Esophagus muscularis mucosa (tissue), 4 donors: Measurements from ENCODE around the gene SLC29A1.

ENCODE experiments used
- EP300 ChIP-seq: sonication (generic); formaldehyde crosslinking; IDR thresholded peaks from one replicate; pipeline ENCODE4 v1.6.1; 2017; ENCODE audit warnings: antibody characterized with exemption
- POLR2A ChIP-seq: fragments of 450-650 bp; IDR thresholded peaks from one replicate; pipeline ENCODE4 v1.6.1; 2017; ENCODE audit warnings: antibody characterized with exemption, moderate library complexity, mild to moderate bottlenecking, low read depth
- POLR2AphosphoS5 ChIP-seq, 2 donors: sonication (generic); formaldehyde crosslinking; IDR thresholded peaks; one replicate each; pipeline ENCODE4 v1.6.1; 2017; ENCODE audit warnings: antibody characterized with exemption in 2 of 2
- TF ChIP-seq, protein P1 (sequence below), 3 experiments: fragments of 200-600 bp in 2 of 3; fragments of 450-650 bp in 1 of 3; sonication (generic) in 2 of 3; IDR thresholded peaks; one replicate each; pipeline ENCODE4 v1.5.1; 2017 to 2019; ENCODE audit warnings: antibody characterized with exemption in 3 of 3, mild to moderate bottlenecking in 2 of 3, moderate library complexity in 1 of 3

DNA sequence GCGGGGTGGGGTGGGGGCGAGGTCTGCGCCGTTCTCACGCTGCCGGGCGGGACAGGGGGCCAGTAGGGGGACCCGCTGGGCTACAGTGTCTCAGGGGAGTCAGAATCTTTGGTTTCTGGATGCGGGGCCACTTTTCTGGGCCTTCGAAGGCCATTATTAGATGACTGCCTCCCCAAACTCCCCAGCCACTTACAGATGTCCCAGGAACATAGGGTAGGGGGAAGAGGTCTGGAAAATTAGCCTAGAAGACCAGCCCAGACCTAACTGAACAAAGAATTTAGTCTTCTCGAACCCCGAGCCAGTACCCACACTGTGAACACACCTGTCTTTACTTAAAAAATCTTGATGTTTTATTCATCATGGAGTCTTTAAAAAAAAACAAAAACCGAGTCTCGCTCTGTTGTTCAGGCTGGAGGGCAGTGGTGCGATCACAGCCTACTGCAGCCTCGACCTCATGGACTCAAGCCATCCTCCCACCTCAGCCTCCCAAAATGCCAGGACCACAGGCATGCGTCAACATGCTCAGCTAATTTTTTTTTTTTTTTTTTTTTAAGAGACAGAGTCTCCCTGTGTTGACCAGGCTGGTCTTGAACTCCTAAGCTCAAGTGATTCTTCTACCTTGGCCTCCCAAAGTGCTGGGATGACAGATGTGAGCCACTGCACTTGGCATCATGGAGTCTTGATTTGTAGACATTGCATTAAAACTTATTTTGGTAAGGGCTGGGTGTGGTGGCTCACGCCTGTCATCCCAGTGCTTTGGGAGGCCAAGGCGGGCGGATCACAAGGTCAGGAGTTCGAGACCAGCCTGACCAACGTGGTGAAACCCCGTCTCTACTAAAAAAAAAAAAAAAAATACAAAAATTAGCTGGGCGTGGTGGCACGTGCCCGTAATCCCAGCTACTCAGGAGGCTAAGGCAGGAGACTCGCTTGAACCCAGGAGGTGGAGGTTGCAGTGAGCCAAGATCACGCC is 3.3 kb upstream of the SLC29A1 start:
- TF ChIP-seq, protein P1, sequence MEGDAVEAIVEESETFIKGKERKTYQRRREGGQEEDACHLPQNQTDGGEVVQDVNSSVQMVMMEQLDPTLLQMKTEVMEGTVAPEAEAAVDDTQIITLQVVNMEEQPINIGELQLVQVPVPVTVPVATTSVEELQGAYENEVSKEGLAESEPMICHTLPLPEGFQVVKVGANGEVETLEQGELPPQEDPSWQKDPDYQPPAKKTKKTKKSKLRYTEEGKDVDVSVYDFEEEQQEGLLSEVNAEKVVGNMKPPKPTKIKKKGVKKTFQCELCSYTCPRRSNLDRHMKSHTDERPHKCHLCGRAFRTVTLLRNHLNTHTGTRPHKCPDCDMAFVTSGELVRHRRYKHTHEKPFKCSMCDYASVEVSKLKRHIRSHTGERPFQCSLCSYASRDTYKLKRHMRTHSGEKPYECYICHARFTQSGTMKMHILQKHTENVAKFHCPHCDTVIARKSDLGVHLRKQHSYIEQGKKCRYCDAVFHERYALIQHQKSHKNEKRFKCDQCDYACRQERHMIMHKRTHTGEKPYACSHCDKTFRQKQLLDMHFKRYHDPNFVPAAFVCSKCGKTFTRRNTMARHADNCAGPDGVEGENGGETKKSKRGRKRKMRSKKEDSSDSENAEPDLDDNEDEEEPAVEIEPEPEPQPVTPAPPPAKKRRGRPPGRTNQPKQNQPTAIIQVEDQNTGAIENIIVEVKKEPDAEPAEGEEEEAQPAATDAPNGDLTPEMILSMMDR (IDR thresholded peaks at IDR 0.05) = no peak
- TF ChIP-seq EP300 (no peak), POLR2A (no peak), POLR2AphosphoS5 (IDR thresholded peaks at IDR 0.05) (no peak)
